ENCODE results near the gene SH3RF3. TPM values are rescaled to one million over a fixed set of nuclear protein-coding genes. Genes with fewer than 3 reads are reported as not detected.

Gene SH3RF3
- total and polyA plus RNA-seq, 2 of the 13 experiments (the other 11 are each of a cell fraction or from before 2014, with no cell fraction given): 0.04 TPM; not detected in 1

DNA sequence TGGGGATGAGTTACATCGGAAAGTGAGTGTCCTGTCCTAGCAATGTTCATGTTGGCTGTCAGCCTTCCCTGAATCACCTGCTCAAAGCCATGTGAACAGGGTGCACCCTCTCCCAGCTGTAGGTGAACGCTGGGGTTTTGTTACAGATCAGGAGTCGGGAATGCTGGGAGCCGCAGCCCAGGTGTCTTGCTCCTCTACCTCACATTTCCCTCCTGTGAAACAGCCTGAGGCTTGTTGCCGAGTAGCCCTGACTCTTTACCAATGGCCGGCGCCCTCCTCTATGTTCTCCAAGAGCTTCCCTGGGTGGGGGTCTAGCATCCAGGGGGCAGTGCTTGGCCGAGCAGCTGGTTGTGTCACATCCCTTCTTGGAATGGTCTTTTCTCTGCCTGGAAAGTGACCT is 164.7 kb downstream of the SH3RF3 start (continued):
- TF ChIP-seq ZNF609 (CRISPR knock-in tag; IDR thresholded peaks at IDR 0.05; ENCODE audit: borderline replicate concordance) (no peak), HOXD1 (CRISPR knock-in tag; IDR thresholded peaks at IDR 0.05) (no peak)
- TF ChIP-seq, protein P1, sequence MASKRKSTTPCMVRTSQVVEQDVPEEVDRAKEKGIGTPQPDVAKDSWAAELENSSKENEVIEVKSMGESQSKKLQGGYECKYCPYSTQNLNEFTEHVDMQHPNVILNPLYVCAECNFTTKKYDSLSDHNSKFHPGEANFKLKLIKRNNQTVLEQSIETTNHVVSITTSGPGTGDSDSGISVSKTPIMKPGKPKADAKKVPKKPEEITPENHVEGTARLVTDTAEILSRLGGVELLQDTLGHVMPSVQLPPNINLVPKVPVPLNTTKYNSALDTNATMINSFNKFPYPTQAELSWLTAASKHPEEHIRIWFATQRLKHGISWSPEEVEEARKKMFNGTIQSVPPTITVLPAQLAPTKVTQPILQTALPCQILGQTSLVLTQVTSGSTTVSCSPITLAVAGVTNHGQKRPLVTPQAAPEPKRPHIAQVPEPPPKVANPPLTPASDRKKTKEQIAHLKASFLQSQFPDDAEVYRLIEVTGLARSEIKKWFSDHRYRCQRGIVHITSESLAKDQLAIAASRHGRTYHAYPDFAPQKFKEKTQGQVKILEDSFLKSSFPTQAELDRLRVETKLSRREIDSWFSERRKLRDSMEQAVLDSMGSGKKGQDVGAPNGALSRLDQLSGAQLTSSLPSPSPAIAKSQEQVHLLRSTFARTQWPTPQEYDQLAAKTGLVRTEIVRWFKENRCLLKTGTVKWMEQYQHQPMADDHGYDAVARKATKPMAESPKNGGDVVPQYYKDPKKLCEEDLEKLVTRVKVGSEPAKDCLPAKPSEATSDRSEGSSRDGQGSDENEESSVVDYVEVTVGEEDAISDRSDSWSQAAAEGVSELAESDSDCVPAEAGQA (IDR thresholded peaks at IDR 0.05; ENCODE audit: low read depth): no peak
- TF ChIP-seq, protein P1 (CRISPR knock-in tag; IDR thresholded peaks at IDR 0.05; ENCODE audit: borderline replicate concordance): no peak
- TF ChIP-seq, protein P2, sequence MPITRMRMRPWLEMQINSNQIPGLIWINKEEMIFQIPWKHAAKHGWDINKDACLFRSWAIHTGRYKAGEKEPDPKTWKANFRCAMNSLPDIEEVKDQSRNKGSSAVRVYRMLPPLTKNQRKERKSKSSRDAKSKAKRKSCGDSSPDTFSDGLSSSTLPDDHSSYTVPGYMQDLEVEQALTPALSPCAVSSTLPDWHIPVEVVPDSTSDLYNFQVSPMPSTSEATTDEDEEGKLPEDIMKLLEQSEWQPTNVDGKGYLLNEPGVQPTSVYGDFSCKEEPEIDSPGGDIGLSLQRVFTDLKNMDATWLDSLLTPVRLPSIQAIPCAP (CRISPR knock-in tag; IDR thresholded peaks at IDR 0.05; ENCODE audit: low read depth): no peak
